ENCODE measurements around the gene PRPF6.
A peak's percentile ranks its signal among the peaks of the same experiment; 100 is the strongest.

The PRPF6 gene

GRCh38 chr20:64057628-64058498 lies 76.9 kb downstream of the PRPF6 start:
- no peak overlapping the region for H3K4me3 ChIP-seq (ENCODE audit: low read length)
- TF ChIP-seq CTCF (IDR thresholded peaks at IDR 0.05; ENCODE audit: insufficient read depth, low read depth, low read length, missing control alignments) = peak; percentile 80
- DNase-seq (ENCODE audit: low read depth) = peak; percentile 71

GRCh38 chr20:64058536-64058935 lies 77.6 kb downstream of the PRPF6 start:
- no peak for DNase-seq (ENCODE audit: low read depth)

GRCh38 chr20:64062276-64062595 lies 81.3 kb downstream of the PRPF6 start:
- TF ChIP-seq CTCF (IDR thresholded peaks at IDR 0.05; ENCODE audit: insufficient read depth, low read depth, low read length, missing control alignments) = no peak
- no peak for DNase-seq (ENCODE audit: low read depth)
- peak overlapping the region; percentile 75 for H3K4me3 ChIP-seq (ENCODE audit: low read length)

More at GRCh38 chr20:64058536-64058935, 77.6 kb downstream of the PRPF6 start:
- no peak overlapping the region for H3K4me3 ChIP-seq (ENCODE audit: low read length)
- no peak for TF ChIP-seq CTCF (IDR thresholded peaks at IDR 0.05; ENCODE audit: insufficient read depth, low read depth, low read length, missing control alignments)

GRCh38 chr20:64062596-64063388 lies 81.9 kb downstream of the PRPF6 start, which contains the start of gene TCEA2:
Gene TCEA2, plus strand, starts transcription at chr20:64063198. Its CDS starts 115 bp downstream, at chr20:64063313.
- peak within 1 kb of the TSS; percentile 75 for H3K4me3 ChIP-seq (ENCODE audit: low read length)
- TF ChIP-seq CTCF (IDR thresholded peaks at IDR 0.05; ENCODE audit: insufficient read depth, low read depth, low read length, missing control alignments) = no peak
- peak; percentile 97 for DNase-seq (ENCODE audit: low read depth)

GRCh38 chr20:64063389-64064144 lies 82.6 kb downstream of the PRPF6 start:
- TF ChIP-seq CTCF (IDR thresholded peaks at IDR 0.05; ENCODE audit: insufficient read depth, low read depth, low read length, missing control alignments) = no peak
- no peak for DNase-seq (ENCODE audit: low read depth)
- peak overlapping the region; percentile 75 for H3K4me3 ChIP-seq (ENCODE audit: low read length)

- DNase-seq (ENCODE audit: low read depth) = peak; percentile 42
- no peak for TF ChIP-seq CTCF (IDR thresholded peaks at IDR 0.05; ENCODE audit: insufficient read depth, low read depth, low read length, missing control alignments)
- peak overlapping the region; percentile 75 for H3K4me3 ChIP-seq (ENCODE audit: low read length)
These were observed 83.3 kb downstream of the PRPF6 start for GRCh38 chr20:64064145-64064698.

All from epithelial cell of esophagus (primary cell).